Measurements from ENCODE around the gene ADTRP. TPM values are rescaled to one million over a fixed set of nuclear protein-coding genes. Genes with fewer than 3 reads are reported as not detected.

The ADTRP gene
- total and polyA plus RNA-seq, 10 of the 15 experiments (the other 5 are each of a cell fraction or from before 2014, with no cell fraction given) = 0.10 to 2.6 (median 2.1) TPM

GRCh38 chr6:11773013-11773412, 5.6 kb downstream of the ADTRP start:
- 81% methylated on average over 4 of the region's 5 CpGs for WGBS (ENCODE audit: insufficient coverage, insufficient replicate concordance, low lambda C conversion rate, missing lambda C conversion rate)
- intact Hi-C loops (cut with micrococcal nuclease; ENCODE audit: unreplicated experiment) = no loop called here
- FAIRE-seq (no peak), DNase-seq (ENCODE audit: low read depth, low spot score) (no peak), ATAC-seq (no peak)
- Histone ChIP-seq H3K27ac (ENCODE audit: control insufficient read depth, insufficient read depth) (no peak overlapping the region), H3K4me2 (ENCODE audit: control insufficient read depth, insufficient read depth) (no peak overlapping the region), H3K9ac (ENCODE audit: control insufficient read depth, insufficient read depth, low read length) (no peak overlapping the region), H3K4me1 (ENCODE audit: control insufficient read depth, insufficient read depth, low read length) (peaks cover 11% of the 10 kb centered on the region), H3K27me3 (replicated peaks in 1 of 2; ENCODE audit: control insufficient read depth in 2 of 2, insufficient read depth in 2 of 2, low read length in 1 of 2) (no peaks in the 10 kb centered on the region), H2AFZ (ENCODE audit: control insufficient read depth, low read depth, low read length) (no peak overlapping the region), H3K79me2 (ENCODE audit: control insufficient read depth, insufficient read depth, low read length) (no peaks in the 10 kb centered on the region), H3K9me3 (replicated peaks; ENCODE audit: control insufficient read depth, insufficient read depth, low read length) (no peaks in the 10 kb centered on the region), H4K20me1 (ENCODE audit: control insufficient read depth, insufficient read depth) (no peaks in the 10 kb centered on the region), H3K4me3 (no peak overlapping the region), H3K36me3 (ENCODE audit: control insufficient read depth in 2 of 2, insufficient read depth in 2 of 2, low read length in 1 of 2) (no peaks in the 10 kb centered on the region)
- RAD21 ChIA-PET (ENCODE audit: unreplicated experiment) = interaction anchor here (0.9 to 1.4 kb wide), 2 partner anchors 12 to 40 kb away, joined by 3 to 4 read pairs; no protein-coding TSS in a partner anchor
- no TSS peak for BruUV-seq (replicated peaks)
- in situ Hi-C loops (cut with MboI) = no loop called here
- CTCF ChIA-PET = interaction anchor here (1.9 kb wide), 1 partner anchor 10 kb away, joined by 7 read pairs; no protein-coding TSS in a partner anchor
- TF ChIP-seq ZSCAN29 (IDR thresholded peaks at IDR 0.05) (no peak), HDGF (IDR thresholded peaks at IDR 0.05) (no peak), MEF2B (IDR thresholded peaks at IDR 0.05; ENCODE audit: partially characterized antibody, poor library complexity, severe bottlenecking) (no peak)
- POLR2A ChIA-PET = interaction anchor here (1.0 kb wide), 1 partner anchor 50 kb away, joined by 3 read pairs; no protein-coding TSS in a partner anchor
- SMC1A ChIA-PET (ENCODE audit: uncharacterized antibody, unreplicated experiment) = interaction anchor here (0.6 to 1.3 kb wide), 3 partner anchors 12 to 1052 kb away, joined by 3 read pairs; no protein-coding TSS in a partner anchor

DNA sequence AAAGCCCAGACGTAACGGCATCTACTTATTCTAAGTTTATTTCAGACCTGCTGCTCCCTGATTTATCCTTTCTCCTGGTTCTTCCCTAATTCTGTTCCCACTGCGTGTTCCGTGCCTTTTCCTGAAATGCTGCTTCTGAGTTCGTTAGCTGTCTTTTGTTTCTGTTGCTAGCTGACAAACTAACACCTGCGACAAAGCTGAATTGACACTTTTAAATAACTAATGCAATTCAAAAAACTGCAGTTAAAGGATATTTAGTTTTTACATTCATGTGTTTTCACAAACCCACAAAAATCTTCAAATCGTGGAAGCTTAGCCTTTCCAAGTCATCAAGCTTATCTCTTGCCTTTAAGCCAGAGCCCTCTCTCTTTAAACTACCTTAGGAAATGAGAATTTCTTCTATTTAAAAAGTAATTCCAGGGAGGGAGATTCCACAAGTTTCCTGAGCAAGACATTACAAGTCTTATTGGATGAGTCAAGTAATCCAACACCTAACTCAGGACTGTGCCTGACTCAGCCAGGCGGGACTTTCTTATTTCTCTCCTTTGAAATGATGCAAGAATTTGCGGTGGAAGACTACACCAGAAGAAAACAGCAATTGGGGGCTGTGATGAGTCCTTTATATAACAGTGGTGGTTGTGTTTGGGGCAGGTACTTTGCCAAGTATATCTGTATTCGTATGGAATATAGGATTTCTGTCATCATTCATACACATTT, 6.3 kb downstream of the ADTRP start:
- TF ChIP-seq RB1 (IDR thresholded peaks at IDR 0.05; ENCODE audit: borderline replicate concordance) = no peak
- in situ Hi-C loops (cut with MboI) (no loop called here), intact Hi-C loops (cut with micrococcal nuclease; ENCODE audit: unreplicated experiment) (no loop called here)
- CTCF ChIA-PET = interaction anchor here (1.0 kb wide), 1 partner anchor 11 kb away, joined by 3 read pairs; no protein-coding TSS in a partner anchor
- no peak overlapping the region for H3K9ac ChIP-seq (ENCODE audit: control insufficient read depth, insufficient read depth, low read length)
- 72% methylated on average over 10 of the region's 10 CpGs for WGBS (ENCODE audit: insufficient coverage, insufficient replicate concordance, low lambda C conversion rate, missing lambda C conversion rate)
- H3K27me3 ChIP-seq (replicated peaks in 1 of 2; ENCODE audit: control insufficient read depth in 2 of 2, insufficient read depth in 2 of 2, low read length in 1 of 2) = no peaks in the 10 kb centered on the region
- no peak overlapping the region for H3K27ac ChIP-seq (ENCODE audit: control insufficient read depth, insufficient read depth)
- H3K9me3 ChIP-seq (replicated peaks; ENCODE audit: control insufficient read depth, insufficient read depth, low read length) = no peaks in the 10 kb centered on the region
- H3K4me2 ChIP-seq (ENCODE audit: control insufficient read depth, insufficient read depth) = no peak overlapping the region
- DNase-seq (ENCODE audit: low read depth, low spot score) (no peak), ATAC-seq (no peak), FAIRE-seq (no peak)
- H3K79me2 ChIP-seq (ENCODE audit: control insufficient read depth, insufficient read depth, low read length) = no peaks in the 10 kb centered on the region
- H3K4me3 ChIP-seq = no peak overlapping the region
- H3K4me1 ChIP-seq (ENCODE audit: control insufficient read depth, insufficient read depth, low read length) = peaks cover 11% of the 10 kb centered on the region
- H3K36me3 ChIP-seq (ENCODE audit: control insufficient read depth in 2 of 2, insufficient read depth in 2 of 2, low read length in 1 of 2) = no peaks in the 10 kb centered on the region
- SMC1A ChIA-PET (ENCODE audit: uncharacterized antibody, unreplicated experiment) = interaction anchor here (0.8 to 1.3 kb wide), 4 partner anchors 9 to 238 kb away, joined by 3 to 5 read pairs (median 3); no protein-coding TSS in a partner anchor
- RAD21 ChIA-PET (ENCODE audit: unreplicated experiment) = interaction anchor here (1.1 kb wide), 1 partner anchor 14 kb away, joined by 4 read pairs; no protein-coding TSS in a partner anchor
- H4K20me1 ChIP-seq (ENCODE audit: control insufficient read depth, insufficient read depth) = no peaks in the 10 kb centered on the region
- no peak overlapping the region for H2AFZ ChIP-seq (ENCODE audit: control insufficient read depth, low read depth, low read length)
- POLR2A ChIA-PET = no interaction called here
- BruUV-seq (replicated peaks) = no TSS peak
